Lower leg skin (tissue), 3 donors: ENCODE measurements around the gene NODAL.

Experiments used
- CTCF ChIP-seq, 3 donors: fragments of 450-650 bp; IDR thresholded peaks; one replicate each; pipeline ENCODE4 v1.5.1; 2016; ENCODE audit warnings: antibody characterized with exemption in 3 of 3, mild to moderate bottlenecking in 3 of 3, moderate library complexity in 2 of 3
- POLR2A ChIP-seq, 2 donors: fragments of 450-650 bp; IDR thresholded peaks; one replicate each; pipeline ENCODE4 v1.6.1; 2016 to 2017; ENCODE audit warnings: antibody characterized with exemption in 2 of 2, mild to moderate bottlenecking in 1 of 2, moderate library complexity in 1 of 2

- no peak for TF ChIP-seq CTCF (IDR thresholded peaks at IDR 0.05)
- TF ChIP-seq POLR2A (IDR thresholded peaks at IDR 0.05), result no peak
These were observed 42.3 kb downstream of the NODAL start for GRCh38 chr10:70399177-70399576.
